Epithelial cell of proximal tubule (primary cell): ENCODE data around the gene KCNK10. TPM values are rescaled to one million over a fixed set of nuclear protein-coding genes. Genes with fewer than 3 reads are reported as not detected.

ENCODE experiments used
- DNase-seq: peaks from one replicate; pipeline ENCODE4 v3.0.0-alpha.2; 2011; ENCODE audit warnings: low read depth
- H3K4me3 ChIP-seq: 2 replicates; pipeline ENCODE4 v1.5.1; 2011; ENCODE audit warnings: low read depth, mild to moderate bottlenecking, low read length
- total RNA-seq: library from RNA; depleted of rRNA; stranded (reverse); fragments of >200 nt; gene quantifications from 2 replicates; pipeline ENCODE4 v1.2.3, GENCODE V29; 2015
- TF ChIP-seq, protein P1 (sequence below): conservative IDR thresholded peaks from 2 replicates; pipeline ENCODE4 v1.5.1; 2012; ENCODE audit warnings: low read depth, mild to moderate bottlenecking, low read length

Gene KCNK10
- total RNA-seq, 1 donor from 2014 or later: 4.2 TPM

- no peak for DNase-seq
- TF ChIP-seq, protein P1, sequence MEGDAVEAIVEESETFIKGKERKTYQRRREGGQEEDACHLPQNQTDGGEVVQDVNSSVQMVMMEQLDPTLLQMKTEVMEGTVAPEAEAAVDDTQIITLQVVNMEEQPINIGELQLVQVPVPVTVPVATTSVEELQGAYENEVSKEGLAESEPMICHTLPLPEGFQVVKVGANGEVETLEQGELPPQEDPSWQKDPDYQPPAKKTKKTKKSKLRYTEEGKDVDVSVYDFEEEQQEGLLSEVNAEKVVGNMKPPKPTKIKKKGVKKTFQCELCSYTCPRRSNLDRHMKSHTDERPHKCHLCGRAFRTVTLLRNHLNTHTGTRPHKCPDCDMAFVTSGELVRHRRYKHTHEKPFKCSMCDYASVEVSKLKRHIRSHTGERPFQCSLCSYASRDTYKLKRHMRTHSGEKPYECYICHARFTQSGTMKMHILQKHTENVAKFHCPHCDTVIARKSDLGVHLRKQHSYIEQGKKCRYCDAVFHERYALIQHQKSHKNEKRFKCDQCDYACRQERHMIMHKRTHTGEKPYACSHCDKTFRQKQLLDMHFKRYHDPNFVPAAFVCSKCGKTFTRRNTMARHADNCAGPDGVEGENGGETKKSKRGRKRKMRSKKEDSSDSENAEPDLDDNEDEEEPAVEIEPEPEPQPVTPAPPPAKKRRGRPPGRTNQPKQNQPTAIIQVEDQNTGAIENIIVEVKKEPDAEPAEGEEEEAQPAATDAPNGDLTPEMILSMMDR: no peak
- H3K4me3 ChIP-seq: no peak overlapping the region
Measured at GRCh38 chr14:88310021-88310420, 13.0 kb downstream of the KCNK10 start.

- TF ChIP-seq, protein P1: no peak
- no peak overlapping the region for H3K4me3 ChIP-seq
- no peak for DNase-seq
Measured at GRCh38 chr14:88305528-88306322, 17.3 kb downstream of the KCNK10 start.

DNA sequence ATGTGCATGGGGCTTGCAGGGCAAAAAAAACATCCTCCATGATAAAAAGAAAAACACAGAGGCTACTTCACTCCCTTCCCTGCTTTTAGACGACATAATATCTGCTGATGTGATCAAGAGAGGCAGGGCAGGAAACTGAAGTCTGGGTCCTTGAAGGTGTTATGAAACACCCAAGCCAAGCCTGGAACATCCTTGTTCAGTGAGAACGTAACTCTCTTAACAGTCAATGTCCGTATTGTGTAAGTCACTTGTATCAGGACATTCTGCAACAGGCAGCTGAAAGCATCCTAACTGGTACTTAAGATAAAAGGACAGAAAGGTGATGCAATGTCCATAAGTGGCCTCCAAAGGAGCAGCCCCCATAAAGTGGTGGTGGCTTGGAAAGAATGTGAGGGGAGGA is 20.0 kb downstream of the KCNK10 start:
- TF ChIP-seq, protein P1: no peak
- no peak overlapping the region for H3K4me3 ChIP-seq
- no peak for DNase-seq

- TF ChIP-seq, protein P1: no peak
- DNase-seq: no peak
- no peak overlapping the region for H3K4me3 ChIP-seq
Measured at GRCh38 chr14:88301381-88301780, 21.7 kb downstream of the KCNK10 start.

- TF ChIP-seq, protein P1: no peak
- DNase-seq: no peak
- no peak overlapping the region for H3K4me3 ChIP-seq
Measured at GRCh38 chr14:88300817-88301216, 22.3 kb downstream of the KCNK10 start.

- DNase-seq: no peak
- TF ChIP-seq, protein P1: no peak
- H3K4me3 ChIP-seq: no peak overlapping the region
Measured at GRCh38 chr14:88299865-88300530, 23.1 kb downstream of the KCNK10 start.
